ENCODE data around the gene KCTD3. TPM values are rescaled to one million over a fixed set of nuclear protein-coding genes. Genes with fewer than 3 reads are reported as not detected.

KCTD3 gene
- polyA plus RNA-seq, 1 donor from 2014 or later: 1.3 TPM

- H3K4me1 Mint-ChIP-seq: peaks cover 0 to 2% (median 0%) of the 10 kb centered on the region in 3 donors
- no peaks in the 10 kb centered on the region for H3K27me3 Mint-ChIP-seq
- H3K36me3 Mint-ChIP-seq: no peaks in the 10 kb centered on the region
- peaks cover 2 to 5% (median 4%) of the 10 kb centered on the region in 3 donors for H3K9me3 Mint-ChIP-seq
- H3K4me3 Mint-ChIP-seq: no peak overlapping the region
- H3K27ac Mint-ChIP-seq: no peak overlapping the region
These were observed 17.3 kb downstream of the KCTD3 start for GRCh38 chr1:215584389-215584788.

- Mint-ChIP-seq H3K4me1 (no peaks in the 10 kb centered on the region), H3K27ac (no peak overlapping the region), H3K27me3 (no peaks in the 10 kb centered on the region)
These were observed 22.7 kb downstream of the KCTD3 start for GRCh38 chr1:215589650-215590435.

GRCh38 chr1:215590779-215591491, 23.8 kb downstream of the KCTD3 start:
- no peak overlapping the region for H3K27ac Mint-ChIP-seq
- H3K4me3 Mint-ChIP-seq: no peak overlapping the region
- peaks cover 0 to 8% (median 0%) of the 10 kb centered on the region in 3 donors for H3K9me3 Mint-ChIP-seq
- H3K27me3 Mint-ChIP-seq: no peaks in the 10 kb centered on the region
- no peaks in the 10 kb centered on the region for H3K36me3 Mint-ChIP-seq
- no peaks in the 10 kb centered on the region for H3K4me1 Mint-ChIP-seq

More at GRCh38 chr1:215589650-215590435, 22.7 kb downstream of the KCTD3 start:
- Mint-ChIP-seq H3K4me3 (no peak overlapping the region), H3K36me3 (no peaks in the 10 kb centered on the region), H3K9me3 (peaks cover 3 to 10% (median 4%) of the 10 kb centered on the region in 3 donors)

- Mint-ChIP-seq H3K9me3 (peaks cover 0 to 8% (median 0%) of the 10 kb centered on the region in 3 donors), H3K27ac (no peak overlapping the region), H3K4me1 (no peaks in the 10 kb centered on the region), H3K4me3 (no peak overlapping the region), H3K27me3 (no peaks in the 10 kb centered on the region), H3K36me3 (peaks cover 2% of the 10 kb centered on the region)
These were observed 27.5 kb downstream of the KCTD3 start for GRCh38 chr1:215594640-215595039.

GRCh38 chr1:215595231-215595630, 28.1 kb downstream of the KCTD3 start:
- H3K27me3 Mint-ChIP-seq: no peaks in the 10 kb centered on the region
- peaks cover 0 to 8% (median 0%) of the 10 kb centered on the region in 3 donors for H3K9me3 Mint-ChIP-seq
- H3K27ac Mint-ChIP-seq: no peak overlapping the region
- H3K4me3 Mint-ChIP-seq: no peak overlapping the region
- peaks cover 2% of the 10 kb centered on the region for H3K36me3 Mint-ChIP-seq
- no peaks in the 10 kb centered on the region for H3K4me1 Mint-ChIP-seq

- no peaks in the 10 kb centered on the region for H3K9me3 Mint-ChIP-seq
- no peak overlapping the region for H3K27ac Mint-ChIP-seq
- H3K27me3 Mint-ChIP-seq: no peaks in the 10 kb centered on the region
- H3K36me3 Mint-ChIP-seq: peaks cover 2% of the 10 kb centered on the region
- no peak overlapping the region for H3K4me3 Mint-ChIP-seq
- H3K4me1 Mint-ChIP-seq: no peaks in the 10 kb centered on the region
These were observed 30.9 kb downstream of the KCTD3 start for GRCh38 chr1:215597961-215598360.

GRCh38 chr1:215599418-215600074, 32.4 kb downstream of the KCTD3 start:
- Mint-ChIP-seq H3K27ac (no peak overlapping the region), H3K4me1 (no peaks in the 10 kb centered on the region), H3K9me3 (no peaks in the 10 kb centered on the region), H3K27me3 (no peaks in the 10 kb centered on the region), H3K36me3 (peaks cover 2% of the 10 kb centered on the region), H3K4me3 (no peak overlapping the region)

GRCh38 chr1:215600258-215600792, 33.2 kb downstream of the KCTD3 start:
- Mint-ChIP-seq H3K4me1 (no peaks in the 10 kb centered on the region), H3K9me3 (no peaks in the 10 kb centered on the region), H3K27ac (no peak overlapping the region), H3K27me3 (no peaks in the 10 kb centered on the region), H3K36me3 (peaks cover 2% of the 10 kb centered on the region), H3K4me3 (no peak overlapping the region)

GRCh38 chr1:215600867-215601266, 33.8 kb downstream of the KCTD3 start:
- no peaks in the 10 kb centered on the region for H3K9me3 Mint-ChIP-seq
- H3K27ac Mint-ChIP-seq: no peak overlapping the region
- no peaks in the 10 kb centered on the region for H3K4me1 Mint-ChIP-seq
- no peak overlapping the region for H3K4me3 Mint-ChIP-seq
- H3K36me3 Mint-ChIP-seq: peaks cover 2% of the 10 kb centered on the region
- no peaks in the 10 kb centered on the region for H3K27me3 Mint-ChIP-seq

GRCh38 chr1:215601276-215601675, 34.2 kb downstream of the KCTD3 start:
- H3K36me3 Mint-ChIP-seq: peaks cover 2% of the 10 kb centered on the region

GRCh38 chr1:215603319-215603718, 36.2 kb downstream of the KCTD3 start:
- Mint-ChIP-seq H3K9me3 (no peaks in the 10 kb centered on the region), H3K27ac (no peak overlapping the region), H3K4me1 (no peaks in the 10 kb centered on the region), H3K4me3 (no peak overlapping the region), H3K36me3 (peaks cover 2% of the 10 kb centered on the region), H3K27me3 (no peaks in the 10 kb centered on the region)

More at GRCh38 chr1:215601276-215601675, 34.2 kb downstream of the KCTD3 start:
- Mint-ChIP-seq H3K4me1 (no peaks in the 10 kb centered on the region), H3K27ac (no peak overlapping the region), H3K27me3 (no peaks in the 10 kb centered on the region), H3K4me3 (no peak overlapping the region), H3K9me3 (no peaks in the 10 kb centered on the region)

- H3K4me3 Mint-ChIP-seq: no peak overlapping the region
- H3K9me3 Mint-ChIP-seq: no peaks in the 10 kb centered on the region
- no peaks in the 10 kb centered on the region for H3K4me1 Mint-ChIP-seq
- H3K36me3 Mint-ChIP-seq: no peaks in the 10 kb centered on the region
- no peaks in the 10 kb centered on the region for H3K27me3 Mint-ChIP-seq
- H3K27ac Mint-ChIP-seq: no peak overlapping the region
These were observed 38.0 kb downstream of the KCTD3 start for GRCh38 chr1:215605011-215605621.

- no peaks in the 10 kb centered on the region for H3K27me3 Mint-ChIP-seq
- H3K9me3 Mint-ChIP-seq: no peaks in the 10 kb centered on the region
- no peak overlapping the region for H3K27ac Mint-ChIP-seq
- no peak overlapping the region for H3K4me3 Mint-ChIP-seq
- no peaks in the 10 kb centered on the region for H3K4me1 Mint-ChIP-seq
- no peaks in the 10 kb centered on the region for H3K36me3 Mint-ChIP-seq
These were observed 38.9 kb downstream of the KCTD3 start for GRCh38 chr1:215606036-215606435.

- Mint-ChIP-seq H3K27ac (no peak overlapping the region), H3K4me3 (no peak overlapping the region), H3K4me1 (no peaks in the 10 kb centered on the region), H3K9me3 (no peaks in the 10 kb centered on the region), H3K27me3 (no peaks in the 10 kb centered on the region), H3K36me3 (no peaks in the 10 kb centered on the region)
These were observed 39.6 kb downstream of the KCTD3 start for GRCh38 chr1:215606564-215607168.

Measured in IgD-negative memory B cell (primary cell).